Liver (tissue), 9 donors: Measurements from ENCODE around the gene SHB. TPM values are rescaled to one million over a fixed set of nuclear protein-coding genes. Genes with fewer than 3 reads are reported as not detected.
"Not testable (repeated sequence)": the region's sequence is repeated elsewhere in the genome, so short reads cannot be mapped to it uniquely, and the experiment has no call there.

Source experiments
- DNase-seq: peaks from one replicate; pipeline ENCODE4 v3.0.0-alpha.2; 2017; ENCODE audit warnings: low spot score
- H3K27ac ChIP-seq, 2 donors: one replicate each; pipeline ENCODE4 v1.7.0; 2013; ENCODE audit warnings: inconsistent platforms in 2 of 2, low read length in 2 of 2, control low read depth in 1 of 2, low read depth in 1 of 2, mild to moderate bottlenecking in 1 of 2
- H3K27me3 ChIP-seq, 4 donors: one replicate each; pipeline versions ENCODE4 v1.6.1 to v1.7.0; 2013; ENCODE audit warnings: low read length in 3 of 4, inconsistent platforms in 1 of 4, mild to moderate bottlenecking in 1 of 4, moderate library complexity in 1 of 4; ENCODE audit not compliant: control insufficient read depth in 4 of 4, insufficient read depth in 4 of 4
- H3K36me3 ChIP-seq, 4 donors: one replicate each; pipeline versions ENCODE4 v1.6.1 to v1.7.0; 2013; ENCODE audit warnings: low read length in 3 of 4, mild to moderate bottlenecking in 3 of 4, low read depth in 1 of 4, moderate library complexity in 1 of 4; ENCODE audit not compliant: control insufficient read depth in 4 of 4, insufficient read depth in 3 of 4
- H3K4me1 ChIP-seq, 4 donors: one replicate each; pipeline versions ENCODE4 v1.6.1 to v1.7.0; 2013; ENCODE audit warnings: low read length in 3 of 4, mild to moderate bottlenecking in 3 of 4, moderate library complexity in 1 of 4; ENCODE audit not compliant: control insufficient read depth in 4 of 4, insufficient read depth in 4 of 4
- H3K4me3 ChIP-seq, 3 donors: one replicate each; pipeline versions ENCODE4 v1.6.1 to v1.7.0; 2013; ENCODE audit warnings: low read length in 3 of 3, control low read depth in 1 of 3, low read depth in 1 of 3, mild to moderate bottlenecking in 1 of 3
- H3K9ac ChIP-seq, 2 donors: one replicate each; pipeline ENCODE4 v1.7.0; 2013; ENCODE audit warnings: low read length in 2 of 2, mild to moderate bottlenecking in 2 of 2, moderate library complexity in 2 of 2, control low read depth in 1 of 2, low read depth in 1 of 2
- H3K9me3 ChIP-seq, 4 donors: one replicate each; pipeline versions ENCODE4 v1.6.1 to v1.7.0; 2013; ENCODE audit warnings: low read length in 3 of 4; ENCODE audit not compliant: control insufficient read depth in 4 of 4
- ATF3 ChIP-seq: IDR thresholded peaks from 2 replicates; pipeline ENCODE4 v1.6.1; 2016; ENCODE audit warnings: antibody characterized with exemption
- CTCF ChIP-seq: fragments of 150-350 bp; IDR thresholded peaks from 2 replicates; pipeline ENCODE4 v1.5.1; 2017; ENCODE audit warnings: improper control_type of control experiment, low read depth, low read length; ENCODE audit not compliant: missing input control
- FOXA1 ChIP-seq: IDR thresholded peaks from 2 replicates; pipeline ENCODE4 v1.6.1; 2016; ENCODE audit warnings: antibody characterized with exemption
- FOXA2 ChIP-seq: IDR thresholded peaks from 2 replicates; pipeline ENCODE4 v1.6.1; 2016; ENCODE audit warnings: antibody characterized with exemption
- HNF4G ChIP-seq: IDR thresholded peaks from 2 replicates; pipeline ENCODE4 v1.6.1; 2016; ENCODE audit warnings: antibody characterized with exemption
- RAD21 ChIP-seq, 2 donors: IDR thresholded peaks; 2 replicates each; pipeline ENCODE4 v1.6.1; 2016; ENCODE audit warnings: antibody characterized with exemption in 2 of 2, mild to moderate bottlenecking in 2 of 2
- REST ChIP-seq: IDR thresholded peaks from 2 replicates; pipeline ENCODE4 v1.6.1; 2016; ENCODE audit warnings: antibody characterized with exemption, mild to moderate bottlenecking
- RXRA ChIP-seq, 2 donors: IDR thresholded peaks; 2 replicates each; pipeline ENCODE4 v1.6.1; 2017 to 2018; ENCODE audit warnings: antibody characterized with exemption in 2 of 2, mild to moderate bottlenecking in 1 of 2
- SP1 ChIP-seq: IDR thresholded peaks from 2 replicates; pipeline ENCODE4 v1.6.1; 2018; ENCODE audit warnings: antibody characterized with exemption, mild to moderate bottlenecking
- TAF1 ChIP-seq: conservative IDR thresholded peaks from 2 replicates; pipeline ENCODE4 v1.6.1; 2016; ENCODE audit warnings: antibody characterized with exemption, mild to moderate bottlenecking
- YY1 ChIP-seq: IDR thresholded peaks from 2 replicates; pipeline ENCODE4 v1.6.1; 2016; ENCODE audit warnings: antibody characterized with exemption, mild to moderate bottlenecking
- WGBS: extraction: QIAGEN DNeasy Blood & Tissue Kit; methylation state at CpG from one replicate; pipeline ENCODE4 v1.1.7; 2013; 5-methylcytosine and 5-hydroxymethylcytosine counted together
- polyA plus RNA-seq, 2 donors: library from polyadenylated mRNA; stranded (reverse) in 1 of 2; unstranded in 1 of 2; fragments of 200-250 nt in 1 of 2; fragments of >200 nt in 1 of 2; fragmentation: Nextera tagmentation in 1 of 2; extraction: Ambion mirVana in 1 of 2; gene quantifications; one replicate each; pipeline versions ENCODE4 v1.2.1 to v1.2.3, GENCODE V29; 2013 to 2015
- total RNA-seq, 2 donors: library from RNA; depleted of rRNA; stranded (reverse); fragments of >200 nt; gene quantifications; one replicate each; pipeline ENCODE4 v1.2.3, GENCODE V29; 2014
- donor health status: healthy.
- donor health status: healthy.
- donor health status: healthy.
- donor health status: healthy.
- donor health status: healthy.

Gene SHB
- total and polyA plus RNA-seq, 4 donors = 3.4 to 17.3 (median 7.0) TPM

GRCh38 chr9:37910271-37910670 lies 158.8 kb downstream of the SHB start:
- 96% methylated on average over 4 of the region's 4 CpGs for WGBS
- Histone ChIP-seq H3K4me1 (peaks cover 5 to 12% (median 8%) of the 10 kb centered on the region in 4 donors), H3K27me3 (no peaks in the 10 kb centered on the region), H3K27ac (no peak overlapping the region), H3K4me3 (no peak overlapping the region), H3K9me3 (no peaks in the 10 kb centered on the region), H3K36me3 (no peaks in the 10 kb centered on the region), H3K9ac (no peak overlapping the region)
- no peak for DNase-seq
- TF ChIP-seq CTCF (no peak), SP1 (no peak), FOXA1 (no peak), YY1 (no peak), RXRA (IDR thresholded peaks at IDR 0.05) (no peak), ATF3 (no peak), REST (no peak), HNF4G (no peak)

GRCh38 chr9:37909836-37910235 lies 159.2 kb downstream of the SHB start:
- not testable (repeated sequence) for H3K9me3 ChIP-seq, H3K27me3 ChIP-seq, H3K9ac ChIP-seq, H3K4me3 ChIP-seq, H3K36me3 ChIP-seq, H3K27ac ChIP-seq, DNase-seq
- 86% methylated on average over 5 of the region's 5 CpGs for WGBS
- peaks cover 5 to 14% (median 9%) of the 10 kb centered on the region in 4 donors for H3K4me1 ChIP-seq

GRCh38 chr9:37909326-37909725 lies 159.7 kb downstream of the SHB start:
- peaks cover 5 to 17% (median 11%) of the 10 kb centered on the region in 4 donors for H3K4me1 ChIP-seq
- H3K27me3 ChIP-seq = no peaks in the 10 kb centered on the region
- no peak for TF ChIP-seq HNF4G
- no peak for TF ChIP-seq TAF1
- TF ChIP-seq FOXA2 = no peak
- no peak for TF ChIP-seq RAD21 (IDR thresholded peaks at IDR 0.05)
- TF ChIP-seq YY1 = no peak
- TF ChIP-seq FOXA1 = no peak
- no peak overlapping the region for H3K9ac ChIP-seq
- no peak overlapping the region for H3K4me3 ChIP-seq
- H3K27ac ChIP-seq = peak overlapping the region in 1 of 2 donors; percentile 26
- H3K9me3 ChIP-seq = no peaks in the 10 kb centered on the region
- 93% methylated on average over 3 of the region's 3 CpGs for WGBS
- no peak for DNase-seq
- H3K36me3 ChIP-seq = no peaks in the 10 kb centered on the region
